HEK293T (cell line): ENCODE data around the gene ANP32A.

Source experiments
- CTCF ChIA-PET: fragments of 350-600 bp; formaldehyde crosslinking; extraction: SDS; loops from one replicate; lab custom pipeline; 2021; ENCODE audit warnings: antibody characterized with exemption, inconsistent platforms; lab: Yijun Ruan, JAX
- POLR2A ChIA-PET: fragments of 350-600 bp; formaldehyde crosslinking; extraction: SDS; loops from one replicate; lab custom pipeline; 2020; ENCODE audit warnings: antibody characterized with exemption, inconsistent platforms; lab: Yijun Ruan, JAX
- DNase-seq: peaks from one replicate; pipeline ENCODE4 v3.0.0; 2012; ENCODE audit warnings: mixed read lengths; ENCODE audit errors: extremely low spot score
- ARNT ChIP-seq: fragments of 450-650 bp; IDR thresholded peaks from 2 replicates; pipeline ENCODE4 v1.6.1; 2017; ENCODE audit warnings: mild to moderate bottlenecking
- BHLHE40 ChIP-seq: fragments of 450-650 bp; IDR thresholded peaks from 2 replicates; pipeline ENCODE4 v1.6.1; 2016; ENCODE audit warnings: mild to moderate bottlenecking, moderate library complexity, borderline replicate concordance
- CTBP1 ChIP-seq: fragments of 450-650 bp; IDR thresholded peaks from 2 replicates; pipeline ENCODE4 v1.6.1; 2016; ENCODE audit warnings: borderline replicate concordance
- ELF4 ChIP-seq: fragments of 450-650 bp; IDR thresholded peaks from 2 replicates; pipeline ENCODE4 v1.6.1; 2017; ENCODE audit warnings: antibody characterized with exemption
- FOXA1 ChIP-seq: fragments of 450-650 bp; IDR thresholded peaks from 2 replicates; pipeline ENCODE4 v1.6.1; 2016; ENCODE audit warnings: mild to moderate bottlenecking
- FOXK2 ChIP-seq: fragments of 450-650 bp; IDR thresholded peaks from 2 replicates; pipeline ENCODE4 v1.6.1; 2016; ENCODE audit warnings: mild to moderate bottlenecking
- FOXM1 ChIP-seq: fragments of 450-650 bp; IDR thresholded peaks from 2 replicates; pipeline ENCODE4 v1.6.1; 2017; ENCODE audit warnings: mild to moderate bottlenecking, borderline replicate concordance
- HDGF ChIP-seq: fragments of 450-650 bp; IDR thresholded peaks from 2 replicates; pipeline ENCODE4 v1.6.1; 2017; ENCODE audit warnings: antibody characterized with exemption, borderline replicate concordance
- L3MBTL2 ChIP-seq: fragments of 450-650 bp; conservative IDR thresholded peaks from 2 replicates; pipeline ENCODE4 v1.6.1; 2016; ENCODE audit warnings: mild to moderate bottlenecking
- LEF1 ChIP-seq: fragments of 450-650 bp; IDR thresholded peaks from 2 replicates; pipeline ENCODE4 v1.6.1; 2017; ENCODE audit warnings: mild to moderate bottlenecking, borderline replicate concordance
- NFRKB ChIP-seq: fragments of 450-650 bp; IDR thresholded peaks from 2 replicates; pipeline ENCODE4 v1.6.1; 2016; ENCODE audit warnings: mild to moderate bottlenecking, moderate library complexity
- SP1 ChIP-seq: fragments of 450-650 bp; IDR thresholded peaks from 2 replicates; pipeline ENCODE4 v1.6.1; 2017
- SUZ12 ChIP-seq: fragments of 450-650 bp; IDR thresholded peaks from 2 replicates; pipeline ENCODE4 v1.6.1; 2016; ENCODE audit warnings: mild to moderate bottlenecking
- TARDBP ChIP-seq: fragments of 450-650 bp; IDR thresholded peaks from 2 replicates; pipeline ENCODE4 v1.6.1; 2016
- ZNF384 ChIP-seq: fragments of 450-650 bp; IDR thresholded peaks from 2 replicates; pipeline ENCODE4 v1.6.1; 2016
- TF ChIP-seq, protein P1 (sequence below): fragments of 450-650 bp; IDR thresholded peaks from 2 replicates; pipeline ENCODE4 v1.6.1; 2016

ANP32A gene

DNA sequence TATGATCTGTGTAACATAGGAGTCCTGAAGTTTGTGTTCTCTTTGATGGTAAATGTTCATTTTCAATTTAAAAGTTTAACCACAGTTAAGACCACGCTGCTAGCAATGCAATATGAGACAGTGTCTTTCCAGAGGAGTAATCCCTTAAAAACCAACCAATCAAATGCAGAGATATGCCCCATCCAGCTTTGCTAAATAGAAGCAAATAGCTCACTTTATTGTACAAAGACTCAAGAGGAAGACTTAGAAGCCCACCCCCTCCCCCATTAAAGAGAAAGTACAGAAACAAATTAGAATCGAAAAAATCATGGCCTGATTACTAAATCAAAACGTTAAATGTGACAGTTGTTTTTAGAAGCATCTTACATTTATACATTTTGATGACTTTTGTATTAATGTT lies 2.1 kb upstream of the ANP32A start:
- no peak for TF ChIP-seq BHLHE40
- no peak for TF ChIP-seq FOXA1
- 0 out of 2 replicates have a peak, but pooled peaks have one; percentile 9 for TF ChIP-seq CTBP1
- ChIA-PET POLR2A (interaction anchor here (1.0 kb wide), 1 partner anchor 630 kb away, joined by 3 read pairs; the partner anchor contains the start of gene RPLP1), CTCF (interaction anchor here (0.6 to 0.7 kb wide), 2 partner anchors 29 to 53 kb away, joined by 3 to 4 read pairs; no protein-coding TSS in a partner anchor)
- DNase-seq: no peak

DNA sequence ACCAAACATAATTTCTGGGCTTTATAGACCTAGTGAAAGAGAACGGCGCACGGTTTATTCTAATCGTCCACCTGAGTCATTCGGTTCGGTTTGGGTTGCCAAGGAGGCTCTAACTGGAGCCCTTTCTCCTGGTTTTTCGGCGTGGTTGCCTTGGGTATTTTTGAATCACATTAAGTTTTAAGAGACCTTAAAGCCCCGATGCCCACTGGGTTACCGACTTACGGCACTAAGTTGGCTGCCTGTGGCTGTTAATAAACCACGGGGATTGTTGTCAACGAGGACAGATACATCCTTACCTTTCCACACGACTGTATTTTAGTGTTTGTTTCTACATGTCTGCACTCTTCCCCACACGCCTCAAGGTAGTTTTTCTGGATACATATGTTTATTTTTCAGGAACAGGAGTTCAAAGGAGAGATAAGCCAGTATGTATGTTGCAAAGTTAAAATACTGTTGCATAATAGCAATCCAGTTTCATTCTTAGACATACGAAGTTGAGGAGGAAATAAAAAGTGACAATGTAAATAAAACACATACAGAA lies 1.2 kb upstream of the ANP32A start:
- TF ChIP-seq SUZ12 (no peak), ARNT (no peak), TARDBP (no peak), CTBP1 (no peak), HDGF (no peak)
- CTCF ChIA-PET: no interaction called here
- DNase-seq: no peak
- POLR2A ChIA-PET: no interaction called here

DNA sequence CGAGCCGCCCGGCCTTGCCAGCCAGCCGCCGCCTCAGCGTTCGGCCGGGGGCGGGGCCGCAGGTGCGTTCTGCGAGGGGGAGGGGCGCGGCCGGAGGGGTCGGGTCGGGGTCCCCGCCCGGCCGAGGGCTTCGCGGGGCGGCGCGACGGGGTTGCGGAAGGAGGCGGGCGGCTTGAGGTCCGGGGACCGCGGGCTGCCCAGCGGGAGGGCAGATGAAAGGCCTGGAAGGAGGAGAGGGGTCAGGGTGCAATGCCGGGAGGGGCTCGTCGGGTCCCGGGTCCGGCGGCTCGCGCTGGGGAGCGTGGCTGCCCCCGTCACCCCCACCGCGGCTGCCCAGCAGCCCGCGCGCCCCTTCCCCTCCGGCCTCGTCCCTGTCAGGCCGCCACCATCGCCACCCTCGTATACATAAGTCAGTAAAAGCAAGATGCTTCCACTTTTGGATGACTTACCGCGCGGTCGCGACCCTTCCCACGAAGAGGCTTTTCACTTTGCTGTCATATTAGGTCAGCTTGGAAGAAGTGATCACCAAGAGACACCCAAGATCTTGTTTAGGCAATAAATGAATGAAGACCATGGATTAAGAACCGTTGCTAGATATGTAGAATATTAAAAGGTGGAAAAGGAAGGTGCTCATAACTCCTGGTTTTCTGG lies 620 bp upstream of the ANP32A start:
- POLR2A ChIA-PET: interaction anchor here (0.6 to 1.0 kb wide), 7 partner anchors 8 to 104 kb away, joined by 3 to 7 read pairs (median 4); no protein-coding TSS in a partner anchor
- no peak for TF ChIP-seq NFRKB
- TF ChIP-seq, protein P1, sequence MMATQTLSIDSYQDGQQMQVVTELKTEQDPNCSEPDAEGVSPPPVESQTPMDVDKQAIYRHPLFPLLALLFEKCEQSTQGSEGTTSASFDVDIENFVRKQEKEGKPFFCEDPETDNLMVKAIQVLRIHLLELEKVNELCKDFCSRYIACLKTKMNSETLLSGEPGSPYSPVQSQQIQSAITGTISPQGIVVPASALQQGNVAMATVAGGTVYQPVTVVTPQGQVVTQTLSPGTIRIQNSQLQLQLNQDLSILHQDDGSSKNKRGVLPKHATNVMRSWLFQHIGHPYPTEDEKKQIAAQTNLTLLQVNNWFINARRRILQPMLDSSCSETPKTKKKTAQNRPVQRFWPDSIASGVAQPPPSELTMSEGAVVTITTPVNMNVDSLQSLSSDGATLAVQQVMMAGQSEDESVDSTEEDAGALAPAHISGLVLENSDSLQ: no peak
- no peak for TF ChIP-seq ARNT
- TF ChIP-seq TARDBP: no peak
- no peak for TF ChIP-seq FOXM1
- peak; percentile 71; the same call in 1 of the 2 replicates for TF ChIP-seq LEF1
- no peak for TF ChIP-seq L3MBTL2
- TF ChIP-seq ELF4: no peak
- TF ChIP-seq HDGF: no peak
- DNase-seq: no peak
- CTCF ChIA-PET: no interaction called here

GRCh38 chr15:68819495-68820294 lies 1.0 kb downstream of the ANP32A start:
- CTCF ChIA-PET: interaction anchor here (0.7 to 1.2 kb wide), 4 partner anchors 9 to 55 kb away, joined by 3 to 5 read pairs (median 4); no protein-coding TSS in a partner anchor
- DNase-seq: peak; percentile 29
- no peak for TF ChIP-seq HDGF
- TF ChIP-seq FOXA1: no peak
- TF ChIP-seq CTBP1: no peak
- no peak for TF ChIP-seq BHLHE40
- no peak for TF ChIP-seq TARDBP
- no peak for TF ChIP-seq LEF1
- no peak for TF ChIP-seq FOXK2
- TF ChIP-seq, protein P1: no peak
- no peak; the same call in 1 of the 2 replicates for TF ChIP-seq ARNT
- TF ChIP-seq FOXM1: no peak
- no peak for TF ChIP-seq NFRKB
- no peak for TF ChIP-seq SUZ12
- no peak for TF ChIP-seq SP1
- no peak for TF ChIP-seq ZNF384
- POLR2A ChIA-PET: interaction anchor here (0.9 to 4.7 kb wide), 13 partner anchors 9 to 542 kb away, joined by 3 to 37 read pairs (median 5); partner anchors contain the start of gene FEM1B

DNA sequence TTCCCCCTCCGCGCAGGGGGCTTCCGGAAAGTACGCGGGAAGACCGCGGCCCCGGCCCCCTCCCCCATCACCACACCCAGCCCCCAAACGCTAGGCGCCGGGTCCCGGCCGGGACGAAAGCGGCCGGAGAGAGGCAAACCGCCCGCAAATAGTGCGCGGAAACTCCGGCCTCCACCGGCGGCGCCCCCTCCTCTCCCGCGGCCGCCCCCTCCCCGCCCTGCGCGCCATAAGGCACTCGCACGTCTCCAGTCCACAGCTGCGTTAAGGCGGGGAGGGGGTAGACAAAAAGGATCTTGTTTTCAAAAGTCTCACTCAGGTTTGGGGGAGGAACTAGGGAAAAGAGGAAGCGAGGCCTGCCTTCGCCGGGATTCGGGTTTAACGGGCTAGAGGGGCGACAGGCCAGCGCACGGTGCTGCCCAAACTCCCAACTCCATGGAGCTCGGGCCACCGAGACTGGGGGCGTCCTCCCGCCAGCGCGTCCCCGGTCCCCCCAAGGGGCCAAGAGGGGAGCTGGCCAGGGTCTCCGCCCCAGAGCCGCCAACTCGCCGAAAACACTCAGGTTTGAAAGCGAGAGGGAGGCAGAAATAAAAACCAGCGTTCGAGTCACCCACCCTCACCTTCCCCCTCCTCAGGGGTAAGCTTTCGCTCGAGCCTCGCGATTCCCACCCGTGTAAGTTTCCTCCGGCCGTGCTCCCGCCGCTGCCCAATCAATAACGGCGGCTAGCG lies 1.8 kb downstream of the ANP32A start:
- ChIA-PET CTCF (interaction anchor here (0.7 to 1.2 kb wide), 4 partner anchors 10 to 56 kb away, joined by 3 to 5 read pairs (median 4); no protein-coding TSS in a partner anchor), POLR2A (interaction anchor here (0.8 to 4.7 kb wide), 20 partner anchors 9 to 644 kb away, joined by 3 to 37 read pairs (median 4); partner anchors contain the start of gene FEM1B)
- TF ChIP-seq SUZ12: no peak
- no peak for TF ChIP-seq ELF4
- no peak for TF ChIP-seq SP1
- TF ChIP-seq, protein P1: no peak
- TF ChIP-seq ZNF384: no peak
- no peak for TF ChIP-seq FOXM1
- TF ChIP-seq CTBP1: no peak
- TF ChIP-seq BHLHE40: no peak
- TF ChIP-seq TARDBP: no peak
- no peak for TF ChIP-seq FOXK2
- TF ChIP-seq ARNT: no peak
- no peak for TF ChIP-seq NFRKB
- no peak for TF ChIP-seq FOXA1
- TF ChIP-seq HDGF: no peak
- peak; percentile 33 for DNase-seq
